ENCODE measurements around the gene IQGAP2. TPM values are rescaled to one million over a fixed set of nuclear protein-coding genes. Genes with fewer than 3 reads are reported as not detected.

The IQGAP2 gene
- total and polyA plus RNA-seq, 2 of the 8 experiments (the other 6 are each of a cell fraction or from before 2014, with no cell fraction given) = 19.7 to 66.0 TPM

GRCh38 chr5:76493190-76493837 lies 90.2 kb downstream of the IQGAP2 start (continued):
- no peak for TF ChIP-seq KDM1A (IDR thresholded peaks at IDR 0.05; ENCODE audit: borderline replicate concordance, low read length)

All from H1 (cell line).